Loucy (cell line): ENCODE results near the gene PPP1CA.

Source experiments
- EZH2phosphoT487 ChIP-seq: fragments of 200-600 bp; IDR thresholded peaks from 2 replicates; pipeline ENCODE4 v1.6.1; 2018; ENCODE audit warnings: antibody characterized with exemption, mild to moderate bottlenecking, moderate library complexity, borderline replicate concordance
- TF ChIP-seq, protein P1 (sequence below): fragments of 200-600 bp; sonication (generic); conservative IDR thresholded peaks from 2 replicates; pipeline ENCODE4 v1.5.1; 2014; ENCODE audit warnings: mild to moderate bottlenecking, antibody characterized with exemption, low read length

DNA sequence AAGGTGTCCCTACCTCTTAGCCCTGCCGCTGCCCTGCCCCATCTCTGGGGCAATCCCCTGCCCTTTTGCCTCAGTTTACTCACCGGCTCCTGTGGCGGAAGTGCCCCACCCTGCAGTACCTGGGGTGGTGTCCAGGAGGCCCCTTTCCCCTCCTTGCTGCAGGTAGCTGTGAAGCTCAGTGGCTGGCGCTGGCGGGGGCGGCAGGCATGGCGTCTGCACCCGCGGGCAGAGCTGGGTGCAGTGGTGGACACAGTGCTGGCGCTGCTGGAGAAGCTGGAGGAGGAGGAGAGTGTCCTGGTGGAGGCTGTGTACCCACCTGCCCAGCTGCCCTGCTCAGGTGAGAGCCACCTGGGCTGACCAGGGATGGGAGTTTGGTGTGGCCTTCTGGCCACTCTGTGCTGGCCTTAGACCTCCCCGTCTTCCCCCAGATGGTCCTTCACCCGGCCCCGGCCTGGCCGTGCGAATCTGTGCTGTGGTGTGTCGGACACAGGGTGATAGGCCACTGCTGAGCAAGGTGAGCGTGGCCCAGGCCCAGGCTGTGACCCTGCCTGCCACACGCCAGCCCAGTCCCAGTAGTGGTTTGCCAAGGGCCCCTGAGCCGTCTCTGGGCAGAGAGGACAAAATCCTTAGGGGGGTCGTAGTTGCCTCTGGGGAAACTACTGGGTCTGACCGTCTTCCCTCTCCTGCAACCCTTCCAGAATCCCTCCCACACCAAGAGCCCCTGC is 17.8 kb upstream of the PPP1CA start:
- TF ChIP-seq, protein P1, sequence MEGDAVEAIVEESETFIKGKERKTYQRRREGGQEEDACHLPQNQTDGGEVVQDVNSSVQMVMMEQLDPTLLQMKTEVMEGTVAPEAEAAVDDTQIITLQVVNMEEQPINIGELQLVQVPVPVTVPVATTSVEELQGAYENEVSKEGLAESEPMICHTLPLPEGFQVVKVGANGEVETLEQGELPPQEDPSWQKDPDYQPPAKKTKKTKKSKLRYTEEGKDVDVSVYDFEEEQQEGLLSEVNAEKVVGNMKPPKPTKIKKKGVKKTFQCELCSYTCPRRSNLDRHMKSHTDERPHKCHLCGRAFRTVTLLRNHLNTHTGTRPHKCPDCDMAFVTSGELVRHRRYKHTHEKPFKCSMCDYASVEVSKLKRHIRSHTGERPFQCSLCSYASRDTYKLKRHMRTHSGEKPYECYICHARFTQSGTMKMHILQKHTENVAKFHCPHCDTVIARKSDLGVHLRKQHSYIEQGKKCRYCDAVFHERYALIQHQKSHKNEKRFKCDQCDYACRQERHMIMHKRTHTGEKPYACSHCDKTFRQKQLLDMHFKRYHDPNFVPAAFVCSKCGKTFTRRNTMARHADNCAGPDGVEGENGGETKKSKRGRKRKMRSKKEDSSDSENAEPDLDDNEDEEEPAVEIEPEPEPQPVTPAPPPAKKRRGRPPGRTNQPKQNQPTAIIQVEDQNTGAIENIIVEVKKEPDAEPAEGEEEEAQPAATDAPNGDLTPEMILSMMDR: no peak
- no peak for TF ChIP-seq EZH2phosphoT487
